ENCODE data around the gene MEI1. TPM values are rescaled to one million over a fixed set of nuclear protein-coding genes. Genes with fewer than 3 reads are reported as not detected.

Gene MEI1
- total RNA-seq, 1 experiment from 2014 or later = 0.20 TPM

GRCh38 chr22:41709341-41709740, 10.0 kb downstream of the MEI1 start:
- Histone ChIP-seq H2AK5ac (ENCODE audit: insufficient read length, low read length) (no peak overlapping the region), H3K4me1 (ENCODE audit: insufficient read depth, low read length) (no peaks in the 10 kb centered on the region), H2BK15ac (ENCODE audit: low read depth, low read length) (no peak overlapping the region), H3K9me3 (ENCODE audit: control insufficient read depth, low read depth, low read length) (no peaks in the 10 kb centered on the region), H2AFZ (ENCODE audit: low read length) (no peak overlapping the region), H2BK120ac (ENCODE audit: low read depth, low read length, poor library complexity, severe bottlenecking) (no peak overlapping the region), H3K9ac (ENCODE audit: extremely low read depth, insufficient read length, low read length) (no peak overlapping the region), H3K4ac (ENCODE audit: low read depth, low read length) (no peak overlapping the region), H4K5ac (ENCODE audit: insufficient read length, low read depth, low read length) (no peak overlapping the region), H4K8ac (replicated peaks; ENCODE audit: insufficient read length, low read depth, low read length) (no peak overlapping the region), H3K18ac (ENCODE audit: insufficient read length, low read depth, low read length) (no peak overlapping the region), H3K56ac (ENCODE audit: insufficient read length, low read depth, low read length) (no peak overlapping the region), H3K23me2 (ENCODE audit: insufficient read length, low read depth, low read length, poor library complexity, severe bottlenecking) (no peaks in the 10 kb centered on the region), H2BK5ac (ENCODE audit: insufficient read length, low read length) (no peak overlapping the region), H3K4me2 (ENCODE audit: insufficient read depth, insufficient read length, low read length) (no peak overlapping the region), H3K23ac (ENCODE audit: insufficient read length, low read depth, low read length) (no peak overlapping the region), H3T11ph (ENCODE audit: low read length) (no peak overlapping the region), H4K91ac (ENCODE audit: insufficient read length, low read depth, low read length) (no peak overlapping the region), H2BK12ac (ENCODE audit: insufficient read length, low read depth, low read length) (no peak overlapping the region), H3K79me2 (ENCODE audit: insufficient read depth, low read length) (no peaks in the 10 kb centered on the region), H2BK20ac (ENCODE audit: low read depth, low read length, poor library complexity, severe bottlenecking) (no peak overlapping the region), H4K20me1 (ENCODE audit: control insufficient read depth, insufficient read depth, insufficient read length) (no peaks in the 10 kb centered on the region), H3K27ac (ENCODE audit: insufficient read length, low read depth, low read length) (no peak overlapping the region), H3K79me1 (ENCODE audit: insufficient read depth, low read depth, low read length, poor library complexity, severe bottlenecking) (no peaks in the 10 kb centered on the region), H3K14ac (ENCODE audit: insufficient read depth, low read length) (no peak overlapping the region), H3K27me3 (ENCODE audit: insufficient read depth, low read length) (no peaks in the 10 kb centered on the region)
- DNase-seq = no peak
- H3K4me3 Mint-ChIP-seq = no peak overlapping the region
- no peaks in the 10 kb centered on the region for H3K36me3 Mint-ChIP-seq (ENCODE audit: insufficient read depth in 1 of 3, low read depth in 3 of 3)
- WGBS (ENCODE audit: extremely low coverage, insufficient read length, low lambda C conversion rate) = no CpG with 5 or more reads among the region's 10 CpGs
- no peak overlapping the region for H3K27ac Mint-ChIP-seq
- no peaks in the 10 kb centered on the region for H3K9me3 Mint-ChIP-seq
- peaks cover 12% of the 10 kb centered on the region for H3K27me3 Mint-ChIP-seq (ENCODE audit: low read depth)
- no peak for TF ChIP-seq CTCF (conservative IDR thresholded peaks at IDR 0.05)
- no peaks in the 10 kb centered on the region for H3K4me1 Mint-ChIP-seq

All from H9 (cell line).